HG03575 (cell line): ENCODE data around the gene ERCC6L2.

Experiments
- ATAC-seq: cut with Tn5 transposase; IDR thresholded peaks from one replicate; pipeline ENCODE4 v1.9.1; 2021; ENCODE audit not compliant: unreplicated experiment, insufficient number of reproducible peaks, low FRiP score; ENCODE audit errors: extremely low read depth

Gene ERCC6L2

DNA sequence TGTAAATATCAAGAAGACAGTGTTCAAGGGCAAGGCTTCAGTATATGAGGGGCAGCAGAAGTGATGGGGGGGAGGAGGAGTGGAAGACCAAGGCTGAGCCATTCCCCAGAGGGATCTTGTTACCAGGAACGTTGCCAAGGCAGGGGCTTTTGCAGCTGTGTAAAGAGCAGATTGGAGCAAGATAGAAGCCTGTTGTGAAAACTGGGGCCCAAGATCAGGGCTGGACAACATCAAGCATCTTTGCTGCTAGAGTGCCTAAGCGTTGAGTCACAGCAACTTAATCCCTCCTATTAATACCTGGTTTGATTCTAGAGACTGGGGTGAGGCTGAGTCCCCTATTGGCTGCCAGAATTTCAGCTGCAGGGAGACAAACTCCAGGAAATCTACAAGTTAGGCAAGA lies 18.4 kb upstream of the ERCC6L2 start:
- ATAC-seq: no peak

GRCh38 chr9:95857896-95858295 lies 17.6 kb upstream of the ERCC6L2 start:
- ATAC-seq: no peak

DNA sequence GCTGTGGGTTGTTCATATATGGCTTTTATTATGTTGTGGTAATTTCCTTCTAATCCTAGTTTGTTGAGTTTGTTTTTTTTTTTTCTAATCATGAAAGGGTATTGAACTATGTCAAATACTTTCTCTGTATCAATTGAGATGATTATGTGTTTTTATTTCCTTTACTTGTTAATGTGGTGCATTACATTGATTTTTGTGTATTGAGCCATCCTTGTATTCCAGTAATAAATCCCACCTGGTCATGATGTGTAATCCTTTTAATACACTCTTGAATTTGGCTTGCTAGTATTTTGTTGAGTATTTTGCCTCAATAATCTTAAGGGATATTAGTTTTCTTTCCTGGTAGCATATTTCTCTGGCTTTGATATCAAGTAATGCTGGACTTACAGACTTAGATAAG lies 13.1 kb upstream of the ERCC6L2 start:
- no peak for ATAC-seq

GRCh38 chr9:95864852-95865580 lies 10.5 kb upstream of the ERCC6L2 start:
- ATAC-seq: no peak

DNA sequence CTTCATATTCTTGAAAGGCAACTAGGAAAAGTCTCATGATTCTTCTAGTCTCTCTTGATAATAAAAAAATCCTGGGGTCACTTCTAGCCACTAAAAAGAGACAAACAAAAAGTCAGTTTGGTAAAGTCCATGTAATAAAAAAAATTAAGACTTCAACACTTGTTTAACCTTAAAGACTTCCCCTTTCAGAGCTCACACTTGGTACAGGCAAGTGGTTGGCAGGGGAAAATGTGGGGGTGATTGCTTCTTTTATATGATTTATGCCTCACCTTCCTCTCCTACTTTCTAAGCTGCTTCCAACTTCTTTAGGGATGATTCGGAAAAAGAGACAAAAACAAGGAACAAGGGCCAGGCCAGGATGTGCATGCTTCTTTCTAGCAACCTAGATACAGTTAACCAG lies 5.1 kb upstream of the ERCC6L2 start:
- ATAC-seq: no peak

DNA sequence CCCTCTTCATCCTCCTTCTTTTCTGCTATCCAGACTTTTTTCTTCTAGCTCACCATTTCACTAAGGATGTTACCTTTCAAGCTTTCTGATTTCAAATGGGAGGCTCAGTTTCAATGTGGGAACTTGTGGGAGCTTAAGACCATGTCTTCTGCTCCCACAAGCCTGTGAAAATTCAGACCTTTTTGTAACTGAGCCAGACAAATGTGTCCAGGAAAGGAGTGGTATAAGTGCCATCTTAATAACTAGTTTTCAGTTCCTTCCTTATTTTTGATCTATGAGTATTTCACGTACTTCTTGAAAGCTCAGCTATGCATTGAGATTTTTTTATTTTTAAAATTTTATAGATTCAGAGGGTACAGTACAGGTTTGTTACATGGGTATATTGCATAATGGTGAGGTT lies 4.6 kb upstream of the ERCC6L2 start:
- ATAC-seq: no peak

DNA sequence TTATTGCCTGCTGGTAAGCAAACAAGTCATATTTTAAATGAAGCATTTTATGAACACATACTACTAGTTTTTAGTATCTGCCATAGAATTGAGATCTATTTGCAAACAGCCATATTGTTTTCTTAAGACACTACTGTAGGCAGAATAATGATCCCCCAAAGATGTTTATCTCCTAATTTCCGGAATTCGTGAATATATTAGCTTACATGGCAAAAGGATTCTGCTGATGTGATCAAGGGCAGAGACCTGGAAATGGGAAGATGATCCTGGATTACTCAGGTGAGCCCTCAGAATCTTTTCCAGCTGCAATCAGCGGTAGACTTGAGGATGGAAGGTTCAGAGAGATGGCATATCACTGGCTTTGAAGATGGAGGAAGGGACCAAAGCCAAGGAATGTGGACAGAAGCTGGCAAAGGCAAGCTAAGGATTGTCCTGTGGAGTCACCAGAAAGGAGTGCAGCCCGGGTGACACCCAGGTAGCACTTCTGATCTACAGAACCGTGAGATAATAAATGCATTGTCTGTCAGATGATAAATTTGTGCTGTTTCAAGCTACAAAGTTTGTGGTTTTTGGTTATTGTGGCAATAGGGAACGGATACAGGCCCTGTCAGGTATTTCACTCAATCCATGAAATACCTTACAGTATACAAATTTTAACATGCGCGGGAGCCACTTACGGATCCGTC lies 1.0 kb upstream of the ERCC6L2 start:
- no peak for ATAC-seq

DNA sequence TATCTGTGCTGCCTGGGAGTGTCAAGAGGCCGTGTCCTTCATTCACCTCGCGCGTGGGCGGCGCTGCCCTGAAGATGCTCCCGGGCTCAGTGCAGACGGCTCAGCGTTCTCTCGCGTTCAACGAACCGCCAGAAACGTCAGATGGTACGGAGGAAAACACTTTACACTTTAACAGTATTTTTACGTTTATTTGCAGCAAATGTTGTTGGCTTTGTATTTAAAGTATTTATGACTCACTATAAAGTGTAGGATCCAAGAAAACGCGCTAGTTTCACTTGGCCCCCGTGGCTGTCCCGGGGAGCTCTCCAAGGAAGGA lies 544 bp upstream of the ERCC6L2 start:
- no peak for ATAC-seq

DNA sequence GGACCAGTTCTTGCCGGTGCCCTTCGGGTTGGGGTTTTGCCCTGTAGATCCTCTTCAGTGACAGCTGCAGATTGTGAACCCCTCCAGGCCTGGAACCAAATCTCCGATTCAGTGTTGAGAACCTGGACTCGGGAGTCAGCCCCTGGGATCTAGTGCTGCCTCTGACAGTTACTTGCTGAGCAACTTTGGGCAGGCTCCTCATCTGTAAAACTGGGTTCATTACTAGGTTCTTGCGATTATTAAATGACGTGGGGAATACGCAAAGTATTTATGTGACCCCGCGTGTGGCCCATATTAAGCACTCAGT lies 600 bp downstream of the ERCC6L2 start:
- no peak for ATAC-seq

- ATAC-seq: no peak
Measured at GRCh38 chr9:95876595-95876994, 1.1 kb downstream of the ERCC6L2 start.

DNA sequence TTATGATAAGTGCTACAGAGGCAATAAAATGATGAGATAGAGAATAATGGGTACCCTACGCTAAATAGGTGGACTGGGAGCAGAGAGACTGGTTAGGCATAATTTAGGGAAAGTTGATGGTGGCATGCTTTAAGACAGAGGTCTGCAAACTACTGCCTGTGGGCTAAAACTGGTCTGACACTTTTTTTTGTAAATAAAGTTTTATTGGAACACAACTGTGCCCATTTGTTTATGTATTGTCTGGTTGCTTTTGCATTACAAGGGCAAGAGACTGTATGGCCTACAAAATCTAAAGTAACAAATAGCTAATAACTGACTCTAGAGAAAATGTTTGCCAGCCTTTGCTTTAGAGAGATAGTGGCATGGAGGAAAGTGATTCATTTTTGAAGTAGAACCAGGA lies 2.5 kb downstream of the ERCC6L2 start:
- no peak for ATAC-seq

DNA sequence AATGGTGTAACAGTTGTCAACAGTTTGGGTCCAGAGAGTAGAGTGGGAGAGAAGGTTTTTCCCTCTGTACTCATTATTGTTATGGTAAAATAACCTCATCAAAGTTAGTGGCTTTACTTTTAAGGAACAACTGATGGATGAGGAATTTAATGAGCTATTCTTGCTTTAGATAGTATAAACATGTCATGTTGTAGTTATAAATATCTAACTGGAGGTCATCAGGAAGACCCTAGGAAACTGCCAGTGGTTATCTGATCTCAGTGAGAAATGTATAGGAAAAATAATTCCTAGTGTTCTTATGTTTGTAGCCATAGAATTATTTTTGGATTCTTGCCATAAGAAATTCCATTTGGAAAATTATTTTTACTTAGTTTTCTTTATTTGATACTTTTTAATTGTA lies 4.1 kb downstream of the ERCC6L2 start:
- ATAC-seq: no peak

DNA sequence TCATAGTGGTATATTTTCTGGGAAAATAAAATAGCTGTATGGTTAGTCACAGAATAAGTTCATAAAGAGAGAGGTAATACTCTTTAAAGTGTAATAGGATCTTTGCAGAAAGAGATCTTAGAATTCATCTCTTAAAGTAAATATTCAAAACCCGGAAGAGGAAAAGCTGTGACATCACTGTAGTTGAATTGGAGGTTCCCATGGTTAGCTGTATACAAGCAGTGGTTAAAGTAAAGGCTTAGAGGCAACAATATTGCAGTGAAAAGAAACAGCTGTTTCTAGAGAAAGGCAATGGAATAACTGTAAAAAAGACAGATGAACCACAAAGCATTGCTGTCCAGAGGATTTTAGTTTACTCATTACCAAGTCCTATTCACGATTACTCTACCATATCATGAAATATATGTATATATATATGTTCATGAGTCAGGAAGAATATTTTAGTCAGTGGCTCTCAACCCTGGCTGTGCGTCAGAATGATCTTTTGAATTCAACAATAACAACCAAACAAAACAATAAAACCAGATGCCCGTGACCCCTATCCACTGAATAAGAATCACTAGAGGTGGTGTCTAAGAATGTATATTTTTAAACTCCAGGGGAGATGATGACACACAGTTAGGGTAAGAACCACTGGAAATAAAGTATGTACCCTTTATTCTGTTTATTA lies 4.7 kb downstream of the ERCC6L2 start:
- no peak for ATAC-seq

DNA sequence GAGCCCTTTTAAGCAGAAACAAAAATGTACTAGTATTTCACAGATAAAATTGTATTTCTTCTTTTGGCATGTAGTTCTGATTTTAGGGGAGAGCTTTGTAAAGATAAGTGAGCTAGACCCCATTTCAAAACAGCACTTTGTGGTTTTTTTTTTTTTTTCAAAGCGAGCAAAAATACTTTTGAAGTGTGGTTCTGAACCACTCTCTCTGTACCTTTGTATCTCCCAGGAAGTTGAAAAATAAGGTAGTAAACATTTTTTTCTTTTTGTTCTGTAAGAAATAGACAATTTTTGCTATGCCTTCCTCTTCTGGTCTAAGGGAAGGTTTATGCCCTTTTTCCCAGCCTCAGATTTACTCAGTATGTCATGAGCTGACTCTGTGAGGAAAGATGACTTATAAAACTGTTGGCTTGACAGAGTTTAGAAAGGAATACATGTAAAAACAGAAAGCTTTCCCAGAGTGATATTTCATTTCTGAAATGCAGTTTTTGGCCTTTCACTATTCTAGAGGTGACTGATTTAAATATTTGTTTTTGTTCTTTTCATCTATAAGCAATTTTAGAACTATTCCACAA lies 12.5 kb downstream of the ERCC6L2 start:
- ATAC-seq: no peak

- no peak for ATAC-seq
Measured at GRCh38 chr9:95890594-95890993, 15.1 kb downstream of the ERCC6L2 start.

GRCh38 chr9:95891067-95891671 lies 15.7 kb downstream of the ERCC6L2 start:
- ATAC-seq: no peak

DNA sequence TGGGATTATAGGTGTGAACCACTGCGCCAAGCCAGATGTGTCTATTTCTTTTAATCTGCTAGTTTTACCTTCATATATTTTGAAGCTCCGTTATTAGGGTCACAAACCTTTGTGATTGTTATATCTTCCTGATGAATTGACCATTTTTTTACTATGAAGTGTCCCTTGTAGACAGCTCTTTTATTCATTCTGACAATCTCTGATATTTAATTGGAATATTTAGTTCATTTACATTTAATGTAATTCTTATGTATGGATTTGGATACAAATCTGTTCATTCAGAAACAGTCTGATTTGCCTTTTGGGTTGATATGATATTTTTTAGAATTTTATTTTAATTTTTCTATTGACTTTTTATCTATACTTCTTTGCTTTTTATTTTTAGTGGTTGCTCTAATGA lies 17.2 kb downstream of the ERCC6L2 start:
- no peak for ATAC-seq

GRCh38 chr9:95896580-95896979 lies 21.1 kb downstream of the ERCC6L2 start:
- no peak for ATAC-seq

- no peak for ATAC-seq
Measured at GRCh38 chr9:95901506-95901905, 26.0 kb downstream of the ERCC6L2 start.

GRCh38 chr9:95903398-95903797 lies 27.9 kb downstream of the ERCC6L2 start:
- no peak for ATAC-seq
